HS-5 (cell line): Measurements from ENCODE around the gene POLD4.

ENCODE experiments used
- DNase-seq: peaks from one replicate; pipeline ENCODE4 v3.0.0-alpha.2; 2012; ENCODE audit warnings: low read depth

Gene POLD4

GRCh38 chr11:67314218-67314617 lies 39.1 kb downstream of the POLD4 start:
- no peak for DNase-seq

DNA sequence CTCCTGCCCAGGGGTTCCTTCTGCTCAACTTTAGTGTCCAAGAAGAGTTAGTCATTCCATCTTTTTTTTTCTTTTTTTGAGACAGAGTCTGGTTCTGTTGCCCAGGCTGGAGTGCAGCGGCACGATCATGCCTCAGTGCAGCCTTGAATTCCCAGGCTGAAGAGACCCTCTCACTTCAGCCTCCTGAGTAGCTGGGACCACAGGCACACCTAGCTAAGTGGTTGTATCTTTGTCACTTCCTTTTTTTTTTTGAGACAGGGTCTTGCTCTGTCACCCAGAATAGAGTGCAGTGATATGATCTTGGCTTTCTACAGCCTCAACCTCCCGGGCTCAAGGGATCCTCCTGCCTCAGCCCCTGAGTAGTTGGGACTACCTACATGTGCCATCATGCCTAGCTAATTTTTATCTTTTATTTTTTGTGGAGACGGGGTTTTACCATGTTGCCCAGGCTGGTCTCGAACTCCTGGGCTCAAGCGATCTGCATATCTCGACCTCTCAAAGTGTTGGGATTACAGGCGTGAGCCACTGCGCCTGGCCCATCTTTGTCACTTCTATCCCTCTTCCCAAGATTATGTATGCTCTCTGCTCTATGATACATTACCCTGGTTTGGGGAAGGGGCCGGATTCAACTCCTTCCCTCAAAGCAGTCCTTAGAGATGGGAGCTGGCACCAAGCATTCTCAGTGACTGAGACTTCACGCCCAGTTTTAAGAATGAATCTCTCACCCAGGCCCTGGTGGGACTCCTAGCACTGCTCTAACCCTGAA lies 40.0 kb downstream of the POLD4 start:
- DNase-seq, result no peak

DNA sequence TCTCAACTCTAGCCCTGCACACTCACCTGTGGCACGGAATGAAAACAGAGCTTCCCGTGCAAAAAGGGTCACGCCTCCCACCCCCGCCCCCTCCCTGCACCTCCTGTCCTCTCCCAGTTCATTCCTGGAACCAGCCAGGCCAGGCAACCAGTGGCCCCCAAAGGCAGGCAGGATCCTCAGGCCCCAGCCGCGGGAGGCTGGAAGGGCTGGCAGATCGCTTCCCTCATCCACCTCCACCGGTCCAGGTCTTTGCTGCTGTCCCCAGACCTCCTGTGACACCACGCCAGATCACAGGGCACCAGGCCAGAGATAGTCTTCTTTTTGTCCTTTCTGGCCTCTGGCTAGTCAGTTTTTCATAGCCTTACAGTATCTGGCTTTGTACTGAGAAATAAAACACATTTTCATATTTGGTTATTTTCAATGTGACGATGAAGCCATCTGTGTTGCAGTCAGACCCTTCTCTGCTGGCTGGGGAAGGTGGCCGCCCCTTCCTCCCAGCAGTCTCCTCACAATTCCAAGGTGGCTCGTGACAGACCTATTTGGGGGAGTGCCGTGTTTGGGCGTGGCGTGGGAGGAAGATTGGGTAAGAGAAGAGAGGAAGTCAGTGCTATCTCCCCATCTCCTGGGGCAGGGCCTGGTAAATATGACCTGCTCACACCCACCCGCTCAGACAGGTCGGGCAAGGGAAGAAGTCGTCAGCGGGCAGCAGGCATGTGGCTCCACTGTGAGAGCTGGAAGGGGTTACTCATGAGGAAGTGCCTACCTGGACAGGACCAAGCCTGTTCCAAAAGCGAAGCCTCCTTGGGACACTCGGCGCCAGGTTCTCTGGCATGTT lies 40.9 kb downstream of the POLD4 start:
- DNase-seq, result no peak

GRCh38 chr11:67311556-67312082 lies 41.7 kb downstream of the POLD4 start:
- no peak for DNase-seq

DNA sequence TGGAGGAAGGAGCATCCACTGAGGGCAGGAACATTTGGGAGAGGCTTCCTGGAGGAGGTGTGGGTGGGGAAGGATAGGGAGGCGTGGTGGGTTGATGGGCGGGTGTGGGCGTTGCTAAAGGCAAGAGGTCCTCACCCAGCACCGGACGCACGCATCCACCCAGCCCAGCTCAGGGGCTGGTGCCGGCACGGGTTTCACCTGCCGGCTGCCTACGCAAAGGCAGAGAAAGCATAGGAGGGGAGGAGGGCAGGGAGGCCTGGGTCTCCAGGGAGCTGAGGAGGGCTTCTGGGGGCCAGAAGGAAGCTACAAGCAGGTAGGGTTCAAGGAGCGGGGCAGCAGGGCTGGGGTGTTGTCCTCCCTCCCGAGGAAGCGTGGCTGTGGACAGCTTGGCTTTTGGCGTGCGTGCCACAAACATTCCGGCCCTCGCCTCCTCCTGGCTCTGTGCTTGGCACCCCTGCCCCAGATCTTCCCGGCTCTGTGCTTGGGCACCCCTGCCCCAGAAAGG lies 42.2 kb downstream of the POLD4 start:
- no peak for DNase-seq

DNA sequence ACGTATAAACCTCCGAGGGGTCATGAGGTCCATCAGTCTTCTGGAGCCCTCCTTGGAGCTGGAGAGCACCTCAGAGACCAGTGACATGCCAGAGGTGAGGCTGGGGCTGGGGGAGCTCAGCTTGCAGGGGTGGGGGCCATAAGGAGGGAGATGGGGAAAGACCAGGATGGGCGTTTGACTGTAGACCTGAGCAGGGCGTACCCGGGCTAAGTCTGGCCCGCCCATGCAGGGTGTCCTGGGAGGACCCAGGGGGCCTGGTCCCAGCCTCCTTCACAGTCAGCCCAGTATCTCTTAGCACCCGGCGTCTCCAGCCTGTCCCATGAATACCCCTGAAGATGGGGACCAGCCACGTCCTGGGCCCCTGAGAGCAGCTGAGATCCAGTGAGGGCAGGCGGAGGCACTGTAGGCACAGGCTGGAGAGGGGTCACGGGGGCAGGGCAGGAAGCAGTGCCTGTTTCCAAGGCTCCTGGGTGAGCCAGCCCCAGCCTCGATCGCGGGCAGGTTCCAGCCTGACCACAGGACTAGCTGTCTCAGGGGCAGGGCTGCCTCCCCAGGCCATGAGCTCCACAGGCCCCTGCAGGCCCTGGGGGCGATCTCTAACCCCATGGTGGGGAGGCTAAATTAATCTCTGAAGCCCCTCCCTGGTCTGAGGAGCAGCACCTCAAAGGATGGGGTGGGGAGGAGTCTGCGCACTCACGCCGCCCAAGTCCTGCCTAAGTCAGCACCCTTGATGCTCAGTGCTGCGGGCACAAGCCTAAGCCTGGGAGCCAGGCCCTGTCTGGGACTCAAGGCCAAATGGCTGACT lies 42.9 kb downstream of the POLD4 start:
- no peak for DNase-seq

DNA sequence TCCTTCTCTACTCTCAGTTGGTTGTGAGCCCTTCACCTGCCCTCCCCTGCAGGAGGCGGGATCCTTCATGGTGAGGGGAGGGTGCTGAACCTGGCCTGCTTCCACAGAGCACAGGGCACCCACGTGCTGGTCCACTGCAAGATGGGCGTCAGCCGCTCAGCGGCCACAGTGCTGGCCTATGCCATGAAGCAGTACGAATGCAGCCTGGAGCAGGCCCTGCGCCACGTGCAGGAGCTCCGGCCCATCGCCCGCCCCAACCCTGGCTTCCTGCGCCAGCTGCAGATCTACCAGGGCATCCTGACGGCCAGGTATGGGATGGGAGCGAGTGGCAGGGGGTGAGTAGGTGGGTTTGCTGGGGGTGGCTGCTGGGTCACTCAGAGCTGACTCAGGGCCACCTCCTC lies 43.7 kb downstream of the POLD4 start:
- DNase-seq, result no peak

DNA sequence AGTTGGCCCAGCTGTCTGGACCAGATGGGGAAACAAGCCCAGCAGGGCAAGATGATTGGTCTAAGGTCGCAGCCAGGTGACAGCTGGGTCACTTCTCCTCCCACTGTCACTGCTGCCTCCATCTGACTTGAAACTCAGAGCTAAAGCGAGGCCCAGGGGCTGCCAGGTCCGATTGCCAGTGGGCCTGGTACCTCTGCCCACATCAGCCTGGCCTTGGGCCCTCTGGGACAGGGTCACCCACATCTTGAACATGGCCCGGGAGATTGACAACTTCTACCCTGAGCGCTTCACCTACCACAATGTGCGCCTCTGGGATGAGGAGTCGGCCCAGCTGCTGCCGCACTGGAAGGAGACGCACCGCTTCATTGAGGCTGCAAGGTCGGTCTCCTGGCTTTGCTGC lies 44.2 kb downstream of the POLD4 start:
- no peak for DNase-seq

GRCh38 chr11:67308031-67308866 lies 45.1 kb downstream of the POLD4 start:
- DNase-seq, result no peak

DNA sequence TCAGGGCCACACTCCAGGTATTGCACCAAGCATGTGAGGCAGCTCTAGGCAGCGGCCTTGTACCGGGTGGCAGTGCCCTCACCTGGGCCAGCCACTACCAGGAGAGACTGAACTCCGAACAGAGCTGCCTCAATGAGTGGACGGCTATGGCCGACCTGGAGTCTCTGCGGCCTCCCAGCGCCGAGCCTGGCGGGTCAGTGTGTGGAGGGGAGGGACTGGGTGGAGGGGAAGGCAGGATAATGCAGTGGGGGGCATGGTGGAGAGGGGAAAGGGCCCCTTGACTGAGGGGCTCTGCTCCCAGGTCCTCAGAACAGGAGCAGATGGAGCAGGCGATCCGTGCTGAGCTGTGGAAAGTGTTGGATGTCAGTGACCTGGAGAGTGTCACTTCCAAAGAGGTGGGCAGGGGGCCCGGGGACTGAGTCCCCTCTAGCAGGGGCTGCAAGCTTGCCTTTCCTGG lies 45.8 kb downstream of the POLD4 start:
- no peak for DNase-seq

DNA sequence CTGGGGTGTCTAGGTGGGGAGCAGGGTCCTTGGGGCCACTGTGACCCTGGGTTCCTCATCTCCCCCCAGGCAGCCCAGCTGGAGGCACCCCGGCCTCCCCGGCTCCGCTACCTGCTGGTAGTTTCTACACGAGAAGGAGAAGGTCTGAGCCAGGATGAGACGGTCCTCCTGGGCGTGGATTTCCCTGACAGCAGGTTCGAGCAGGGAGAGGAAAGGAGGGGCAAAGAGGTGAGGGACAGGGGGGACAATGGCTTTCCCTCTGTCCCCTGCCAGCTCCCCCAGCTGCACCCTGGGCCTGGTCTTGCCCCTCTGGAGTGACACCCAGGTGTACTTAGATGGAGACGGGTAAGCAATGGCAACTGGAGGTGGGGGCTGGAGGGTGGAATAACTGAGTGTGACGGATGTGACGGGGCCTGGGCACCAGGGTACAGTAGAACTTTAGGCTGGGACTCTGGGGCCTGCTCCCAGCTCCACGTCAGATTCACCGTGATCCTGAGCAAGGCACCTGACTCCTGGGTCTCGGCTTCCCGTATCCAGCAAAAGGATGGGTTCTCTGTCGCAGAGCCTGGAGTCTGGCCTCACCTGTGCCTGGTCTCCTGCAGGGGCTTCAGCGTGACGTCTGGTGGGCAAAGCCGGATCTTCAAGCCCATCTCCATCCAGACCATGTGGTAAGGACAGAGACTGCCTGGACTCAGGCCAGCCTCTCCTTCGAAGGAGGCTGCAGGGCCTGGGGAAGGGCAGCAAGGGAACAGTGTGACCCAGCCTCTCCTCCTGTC lies 46.4 kb downstream of the POLD4 start:
- no peak for DNase-seq

GRCh38 chr11:67304511-67305113 lies 48.7 kb downstream of the POLD4 start:
- no peak for DNase-seq

DNA sequence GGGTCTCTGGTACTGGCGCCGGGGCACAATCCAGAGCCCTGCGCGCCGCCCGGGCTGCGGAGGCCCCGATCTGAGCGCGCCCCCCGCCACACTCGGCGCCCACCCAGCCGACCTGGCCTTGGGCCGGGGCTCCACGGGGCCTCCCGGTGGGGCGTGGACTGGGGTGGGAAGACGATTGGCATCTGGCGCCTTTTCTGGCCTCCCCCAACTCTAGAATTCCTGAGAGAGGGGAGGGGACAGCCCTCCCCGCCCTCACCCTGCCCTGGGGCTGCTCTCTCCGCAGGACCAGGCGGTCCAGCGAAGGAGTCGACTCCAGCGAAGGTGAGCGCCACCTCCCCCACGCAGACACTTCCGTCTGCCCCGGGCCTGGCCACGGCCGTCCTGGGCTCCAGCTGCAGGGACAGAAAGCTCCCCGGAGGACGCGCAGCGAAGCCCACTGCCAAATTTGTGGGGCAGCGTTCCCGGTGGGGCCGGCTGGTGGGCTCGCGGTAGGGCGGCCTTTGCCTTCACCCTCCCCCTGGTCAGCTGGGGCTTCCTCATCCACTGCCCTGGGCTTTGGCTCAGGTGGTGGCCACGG lies 49.4 kb downstream of the POLD4 start:
- DNase-seq, result no peak

DNA sequence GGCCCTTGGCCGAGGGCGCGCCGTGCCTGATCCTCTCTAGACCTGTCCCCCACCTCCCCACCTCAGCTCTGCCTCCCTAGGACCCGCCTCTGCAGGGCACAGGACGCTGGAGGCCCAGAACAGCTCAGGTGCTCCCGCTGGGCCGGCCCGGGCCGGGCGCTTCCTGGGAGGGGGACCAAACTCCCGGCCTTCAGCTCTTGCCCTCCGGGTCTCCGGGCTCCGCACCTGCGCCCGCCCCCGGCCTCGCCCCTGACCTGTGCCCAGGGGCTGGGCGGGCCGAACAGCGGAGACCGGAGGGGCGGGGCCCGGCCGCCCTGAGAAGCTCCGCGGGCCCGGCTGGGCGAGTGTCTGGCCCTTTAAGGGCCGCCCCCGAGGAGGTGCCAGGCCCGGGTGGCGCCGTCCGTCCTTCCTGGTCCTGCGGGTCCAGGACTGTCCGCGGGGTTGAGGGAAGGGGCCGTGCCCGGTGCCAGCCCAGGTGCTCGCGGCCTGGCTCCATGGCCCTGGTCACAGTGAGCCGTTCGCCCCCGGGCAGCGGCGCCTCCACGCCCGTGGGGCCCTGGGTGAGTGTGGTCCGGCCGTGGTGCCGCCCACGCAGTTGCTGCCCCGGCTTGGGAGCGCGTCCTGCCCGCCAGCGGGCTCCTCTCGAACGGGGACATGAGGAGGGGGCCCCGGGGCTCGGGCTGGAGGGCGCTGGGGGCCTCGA lies 50.1 kb downstream of the POLD4 start, which contains the start of gene SSH3:
SSH3 (plus strand) TSS at position 399 of the 703 bp plus-strand sequence; CDS start at position 495, 96 bp downstream.
- no peak for DNase-seq

GRCh38 chr11:67302571-67303131 lies 50.7 kb downstream of the POLD4 start:
- no peak for DNase-seq

GRCh38 chr11:67301951-67302516 lies 51.3 kb downstream of the POLD4 start:
- no peak for DNase-seq

- DNase-seq, result no peak
Measured at GRCh38 chr11:67301313-67301921, 51.9 kb downstream of the POLD4 start.
